Right lobe of liver (tissue), 4 donors: Measurements from ENCODE around the gene OVOL3.
A peak's percentile ranks its signal among the peaks of the same experiment; 100 is the strongest.

Source experiments
- CTCF ChIP-seq, 4 donors: fragments of 200-600 bp in 3 of 4; fragments of 450-650 bp in 1 of 4; IDR thresholded peaks; one replicate each; pipeline versions ENCODE4 v1.5.1 to v1.8.0; 2016 to 2022; ENCODE audit warnings: antibody characterized with exemption in 4 of 4, mild to moderate bottlenecking in 2 of 4
- POLR2A ChIP-seq: fragments of 450-650 bp; IDR thresholded peaks from one replicate; pipeline ENCODE4 v1.6.1; 2017; ENCODE audit warnings: antibody characterized with exemption, mild to moderate bottlenecking
- donor health status: DM: no; HTN: no; CAD: no.
- donor health status: DM: no; HTN: no; CAD: no.
- donor health status: DM: no; HTN: yes; CAD: no.

GRCh38 chr19:36128392-36128736 is 17.4 kb downstream of the OVOL3 start:
- TF ChIP-seq CTCF (IDR thresholded peaks at IDR 0.05) (no peak), POLR2A (peak; percentile 40)
